HAP-1 (cell line): Measurements from ENCODE around the gene KCTD5.

Source experiments
- DNase-seq, 2 experiments: peaks; one replicate each; pipeline ENCODE4 v3.0.0-alpha.2; 2016 to 2020; ENCODE audit warnings: low spot score in 2 of 2
- H3K27me3 ChIP-seq: fragments of 250-450 bp; sonication (Bioruptor Pico); 2 replicates; pipeline ENCODE4 v1.5.1; 2020; ENCODE audit warnings: low read depth, mild to moderate bottlenecking, moderate library complexity
- H3K36me3 ChIP-seq: fragments of 250-450 bp; sonication (Bioruptor Pico); replicated peaks from 2 replicates; pipeline ENCODE4 v1.5.1; 2020; ENCODE audit warnings: mild to moderate bottlenecking
- H3K4me1 ChIP-seq: fragments of 250-450 bp; sonication (Bioruptor Pico); 2 replicates; pipeline ENCODE4 v1.5.1; 2020; ENCODE audit warnings: mild to moderate bottlenecking
- H3K4me3 ChIP-seq: fragments of 250-450 bp; sonication (Bioruptor Pico); 2 replicates; pipeline ENCODE4 v1.5.1; 2020; ENCODE audit warnings: mild to moderate bottlenecking, moderate library complexity
- H3K9me3 ChIP-seq: fragments of 250-450 bp; sonication (Bioruptor Pico); 2 replicates; pipeline ENCODE4 v1.5.1; 2020; ENCODE audit warnings: mild to moderate bottlenecking, moderate library complexity
- in situ Hi-C: fragments of 300-500 bp; cut with MboI; formaldehyde crosslinking; loops from 3 replicates; pipeline ENCODE4 v1.14.3; 2020; ENCODE audit warnings: low sequenced_read_pairs, inconsistent platforms, mixed read lengths

The KCTD5 gene

DNA sequence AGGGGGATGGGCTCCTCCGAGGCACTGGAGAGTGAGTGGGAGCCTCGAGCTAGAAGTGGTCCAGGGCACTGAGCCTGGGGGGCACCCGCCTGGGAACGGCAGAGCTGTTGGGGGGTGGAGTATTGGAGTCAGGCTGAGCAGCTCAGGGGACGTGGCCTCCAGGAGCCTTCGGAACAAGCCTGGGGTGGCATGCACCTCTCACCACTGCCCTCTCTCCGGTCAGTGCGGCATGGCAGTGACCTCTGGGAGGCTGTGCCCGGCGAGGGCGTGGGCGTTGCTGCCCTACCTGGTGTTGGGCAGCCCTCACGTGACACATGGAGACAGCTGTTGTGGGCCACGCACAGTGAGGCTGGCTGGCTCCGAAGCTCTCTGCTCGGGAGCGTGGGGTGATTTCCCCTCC lies 23.8 kb downstream of the KCTD5 start:
- no peak for DNase-seq
- H3K27me3 ChIP-seq: no peaks in the 10 kb centered on the region
- H3K4me3 ChIP-seq: no peak overlapping the region
- no peaks in the 10 kb centered on the region for H3K9me3 ChIP-seq
- in situ Hi-C loops: no loop called here
- H3K4me1 ChIP-seq: no peaks in the 10 kb centered on the region
- peaks cover 25% of the 10 kb centered on the region for H3K36me3 ChIP-seq

- H3K4me3 ChIP-seq: no peak overlapping the region
- DNase-seq: no peak
- no peaks in the 10 kb centered on the region for H3K27me3 ChIP-seq
- H3K36me3 ChIP-seq: peaks cover 25% of the 10 kb centered on the region
- in situ Hi-C loops: no loop called here
- H3K4me1 ChIP-seq: no peaks in the 10 kb centered on the region
- no peaks in the 10 kb centered on the region for H3K9me3 ChIP-seq
Measured at GRCh38 chr16:2706611-2707311, 24.4 kb downstream of the KCTD5 start.

DNA sequence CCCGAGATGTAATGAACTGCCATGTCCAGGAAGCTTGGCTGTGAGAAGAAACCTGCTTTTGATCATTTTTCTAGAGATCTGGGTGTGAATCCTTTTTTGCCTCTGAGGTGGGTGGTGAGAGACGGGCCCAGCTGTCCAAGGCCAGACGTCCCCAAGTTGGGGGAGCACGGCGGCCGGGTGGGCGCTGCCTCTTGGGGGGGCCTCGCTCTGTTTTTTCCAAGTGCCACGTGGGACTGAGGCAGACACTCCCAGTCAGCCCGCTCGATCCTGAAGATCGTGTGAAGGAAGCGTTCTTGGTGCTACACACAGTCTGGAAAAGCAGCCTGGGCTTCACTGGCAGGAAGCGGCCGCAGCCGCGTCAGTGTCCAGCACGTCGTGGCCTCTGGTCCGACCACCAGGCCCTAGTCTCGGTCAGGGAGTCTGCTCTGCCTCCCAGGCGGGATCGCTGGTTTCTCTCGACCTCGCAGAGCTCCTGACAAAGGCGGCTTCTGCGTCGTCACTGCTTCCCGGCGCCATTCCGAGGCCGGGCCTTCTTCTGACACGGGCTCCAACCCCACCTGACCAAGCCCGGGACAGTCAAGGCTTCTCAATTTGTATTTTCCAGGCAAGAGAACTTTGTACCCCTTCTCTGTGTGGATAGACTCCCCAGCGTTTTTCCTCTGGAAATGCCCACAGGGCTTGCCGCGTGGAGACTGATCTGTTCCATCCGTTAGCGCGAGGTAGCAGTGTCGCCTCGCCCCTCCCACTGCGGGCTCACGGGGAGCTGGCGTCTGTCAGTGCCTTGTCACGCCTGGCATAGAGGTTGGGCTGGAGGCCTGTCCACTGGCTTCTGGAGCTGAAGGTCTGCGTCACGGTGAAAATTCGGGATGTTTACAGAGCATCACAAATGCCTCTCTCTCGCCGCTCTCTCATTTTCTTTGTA lies 25.3 kb downstream of the KCTD5 start:
- Histone ChIP-seq H3K4me1 (no peaks in the 10 kb centered on the region), H3K9me3 (no peaks in the 10 kb centered on the region), H3K27me3 (no peaks in the 10 kb centered on the region), H3K4me3 (no peak overlapping the region), H3K36me3 (peaks cover 19% of the 10 kb centered on the region)
- in situ Hi-C loops: no loop called here
- no peak for DNase-seq

- Histone ChIP-seq H3K36me3 (peaks cover 15% of the 10 kb centered on the region), H3K4me1 (no peaks in the 10 kb centered on the region), H3K27me3 (no peaks in the 10 kb centered on the region), H3K4me3 (no peak overlapping the region), H3K9me3 (no peaks in the 10 kb centered on the region)
- in situ Hi-C loops: no loop called here
- no peak for DNase-seq
Measured at GRCh38 chr16:2708290-2708639, 25.9 kb downstream of the KCTD5 start.

DNA sequence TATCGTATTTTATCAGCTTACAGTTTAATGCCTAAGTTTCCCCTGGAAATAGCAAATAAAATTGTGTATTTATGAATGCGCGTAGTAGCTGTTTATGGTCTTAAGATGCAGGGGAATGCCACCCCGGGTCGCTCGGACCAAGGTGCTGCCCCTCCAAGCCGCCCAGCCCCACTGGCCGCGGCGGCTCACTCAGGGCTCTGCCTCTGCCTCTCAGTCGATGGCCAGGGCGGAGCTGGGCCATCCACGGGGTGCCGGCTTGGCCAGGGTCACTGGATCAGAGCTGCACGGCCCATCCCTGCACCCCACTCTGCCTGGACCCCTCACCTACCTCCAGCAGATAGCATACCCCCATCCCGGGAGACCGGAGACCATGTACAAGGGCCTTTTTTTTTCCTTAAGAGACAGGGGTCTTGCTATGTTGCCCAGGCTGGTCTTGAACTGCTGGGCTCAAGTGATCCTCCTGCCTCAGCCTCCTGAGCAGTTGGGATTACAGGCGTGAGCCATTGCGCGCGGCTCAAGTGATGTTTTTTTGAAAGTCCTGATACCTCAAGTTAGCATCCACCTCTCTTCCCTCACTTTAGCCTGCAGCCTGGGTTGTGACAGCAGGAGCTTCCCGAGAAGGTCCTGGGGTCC lies 26.7 kb downstream of the KCTD5 start:
- in situ Hi-C loops: no loop called here
- no peaks in the 10 kb centered on the region for H3K9me3 ChIP-seq
- H3K4me1 ChIP-seq: no peaks in the 10 kb centered on the region
- H3K4me3 ChIP-seq: no peak overlapping the region
- no peak for DNase-seq
- H3K27me3 ChIP-seq: peaks cover 4% of the 10 kb centered on the region; the same call in 1 of the 2 replicates
- peaks cover 15% of the 10 kb centered on the region for H3K36me3 ChIP-seq

DNA sequence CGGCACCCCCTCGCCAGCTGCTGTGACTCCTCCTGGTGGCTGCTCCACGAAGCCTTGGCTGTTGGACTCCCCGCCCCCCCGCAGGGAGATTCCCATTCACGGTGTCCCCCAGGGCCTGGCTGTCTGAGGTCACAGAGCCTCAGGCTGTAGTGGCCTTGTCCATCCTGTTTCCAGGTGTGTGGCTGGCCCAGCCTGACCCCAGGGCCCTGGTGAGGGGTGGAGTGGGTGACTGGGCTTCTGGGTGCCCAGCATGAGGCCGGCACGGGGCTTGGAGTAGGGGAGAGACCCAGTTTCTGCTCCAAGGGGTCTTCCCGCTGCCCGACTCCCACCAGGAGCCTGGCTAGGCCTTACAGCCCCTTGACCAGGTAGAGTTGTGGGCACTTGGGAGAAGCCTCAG lies 27.3 kb downstream of the KCTD5 start:
- no peaks in the 10 kb centered on the region for H3K4me1 ChIP-seq
- in situ Hi-C loops: no loop called here
- H3K27me3 ChIP-seq: peaks cover 6% of the 10 kb centered on the region; the same call in 1 of the 2 replicates
- peaks cover 15% of the 10 kb centered on the region for H3K36me3 ChIP-seq
- H3K9me3 ChIP-seq: no peaks in the 10 kb centered on the region
- H3K4me3 ChIP-seq: no peak overlapping the region
- no peak for DNase-seq

DNA sequence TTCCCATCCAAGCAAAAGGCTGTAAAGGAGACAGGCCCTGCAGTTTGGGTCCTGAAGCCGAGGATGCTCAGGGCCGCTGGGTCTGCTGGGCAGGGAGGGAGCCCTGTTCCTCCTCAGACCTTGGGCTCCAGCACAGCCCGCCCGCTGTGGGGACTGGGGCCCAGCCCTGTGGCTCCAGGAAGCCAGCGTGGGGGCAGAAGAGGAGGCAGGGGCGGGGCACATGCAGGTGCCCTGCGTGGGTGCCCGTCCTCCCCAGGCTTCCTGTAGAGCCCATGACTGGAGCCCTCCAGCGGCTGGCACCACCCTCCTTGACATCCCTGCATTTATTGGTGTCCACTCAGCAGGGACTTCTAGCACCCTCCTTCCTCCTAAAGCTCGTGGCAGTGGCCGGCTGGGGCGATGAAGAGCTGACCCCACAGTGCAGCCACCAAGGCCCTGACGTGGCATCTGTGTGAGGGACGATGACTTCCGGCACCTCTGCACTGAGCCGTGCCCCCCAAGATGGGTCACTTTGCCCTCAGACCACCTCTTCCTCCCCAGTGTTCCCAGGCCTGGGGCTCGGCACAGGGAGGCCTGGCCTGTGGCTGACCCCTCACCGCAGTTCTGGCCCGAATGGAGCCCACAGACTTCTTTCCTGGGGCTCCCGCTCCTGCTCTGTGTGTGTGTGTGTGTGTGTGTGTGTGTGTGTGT lies 27.8 kb downstream of the KCTD5 start:
- H3K36me3 ChIP-seq: peaks cover 15% of the 10 kb centered on the region
- no peaks in the 10 kb centered on the region for H3K4me1 ChIP-seq
- no peak for DNase-seq
- peaks cover 6% of the 10 kb centered on the region; the same call in 1 of the 2 replicates for H3K27me3 ChIP-seq
- no peaks in the 10 kb centered on the region for H3K9me3 ChIP-seq
- in situ Hi-C loops: no loop called here
- no peak overlapping the region for H3K4me3 ChIP-seq

GRCh38 chr16:2710711-2711231 lies 28.4 kb downstream of the KCTD5 start:
- in situ Hi-C loops: no loop called here
- H3K4me1 ChIP-seq: no peaks in the 10 kb centered on the region
- peaks cover 15% of the 10 kb centered on the region for H3K36me3 ChIP-seq
- DNase-seq: no peak
- no peak overlapping the region for H3K4me3 ChIP-seq
- no peaks in the 10 kb centered on the region for H3K9me3 ChIP-seq
- peaks cover 6% of the 10 kb centered on the region for H3K27me3 ChIP-seq

- DNase-seq: no peak
- Histone ChIP-seq H3K27me3 (peaks cover 6% of the 10 kb centered on the region), H3K4me3 (no peak overlapping the region), H3K9me3 (no peaks in the 10 kb centered on the region), H3K4me1 (no peaks in the 10 kb centered on the region), H3K36me3 (peaks cover 15% of the 10 kb centered on the region)
- in situ Hi-C loops: no loop called here
Measured at GRCh38 chr16:2711370-2712062, 29.2 kb downstream of the KCTD5 start.

- Histone ChIP-seq H3K4me1 (no peaks in the 10 kb centered on the region), H3K27me3 (peaks cover 6% of the 10 kb centered on the region), H3K9me3 (no peaks in the 10 kb centered on the region), H3K4me3 (no peak overlapping the region), H3K36me3 (peaks cover 14% of the 10 kb centered on the region)
- in situ Hi-C loops: no loop called here
- no peak for DNase-seq
Measured at GRCh38 chr16:2712063-2712441, 29.7 kb downstream of the KCTD5 start.

DNA sequence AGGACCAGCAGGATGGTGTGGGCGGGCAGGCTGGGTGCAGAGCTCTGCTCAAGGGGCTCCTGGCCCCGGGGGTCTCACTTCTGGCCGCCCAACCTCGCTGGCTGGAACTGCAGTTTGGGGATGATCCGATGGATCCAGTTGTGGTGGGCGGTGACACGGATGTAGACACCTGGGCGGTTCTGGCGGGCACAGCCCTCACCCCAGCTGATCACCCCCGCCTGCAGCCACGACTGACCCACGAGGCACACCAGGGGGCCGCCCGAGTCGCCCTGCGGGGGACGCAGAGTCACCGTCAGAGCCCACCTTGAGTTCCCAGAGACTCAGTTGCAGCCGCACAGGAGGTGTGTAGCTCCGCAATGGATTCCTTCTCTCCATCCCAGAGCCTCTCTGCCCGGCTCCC lies 30.2 kb downstream of the KCTD5 start:
- Histone ChIP-seq H3K36me3 (peaks cover 9% of the 10 kb centered on the region; the same call in 1 of the 2 replicates), H3K9me3 (no peaks in the 10 kb centered on the region), H3K4me1 (no peaks in the 10 kb centered on the region), H3K27me3 (peaks cover 6% of the 10 kb centered on the region), H3K4me3 (no peak overlapping the region)
- DNase-seq: no peak
- in situ Hi-C loops: no loop called here

DNA sequence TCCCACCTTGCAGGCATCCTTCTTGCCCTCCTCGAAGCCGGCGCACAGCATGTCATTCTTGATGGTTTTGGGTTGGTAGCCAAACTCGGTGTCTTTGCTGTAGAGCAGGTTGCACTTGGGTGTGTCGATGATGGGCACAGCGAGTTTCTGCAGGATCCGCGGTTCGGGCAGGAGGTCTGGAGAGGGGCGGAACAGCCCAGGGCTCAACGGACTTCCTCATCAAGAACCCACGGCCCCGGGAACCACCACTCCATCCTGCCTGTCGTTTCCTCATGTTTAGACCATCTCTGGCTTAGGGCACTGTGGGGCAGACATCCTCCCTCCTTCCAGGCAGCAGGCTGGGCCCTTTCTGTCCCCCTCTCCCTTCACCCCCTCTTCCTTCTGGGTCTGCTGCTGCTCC lies 31.2 kb downstream of the KCTD5 start:
- peaks cover 6% of the 10 kb centered on the region for H3K27me3 ChIP-seq
- H3K4me3 ChIP-seq: no peak overlapping the region
- in situ Hi-C loops: no loop called here
- H3K36me3 ChIP-seq: 0 out of 2 replicates have a peak, but pooled peaks cover 1% of the 10 kb centered on the region
- H3K4me1 ChIP-seq: no peaks in the 10 kb centered on the region
- H3K9me3 ChIP-seq: no peaks in the 10 kb centered on the region
- DNase-seq: no peak
